Measurements from ENCODE around the gene OR2H1.

OR2H1 gene

DNA sequence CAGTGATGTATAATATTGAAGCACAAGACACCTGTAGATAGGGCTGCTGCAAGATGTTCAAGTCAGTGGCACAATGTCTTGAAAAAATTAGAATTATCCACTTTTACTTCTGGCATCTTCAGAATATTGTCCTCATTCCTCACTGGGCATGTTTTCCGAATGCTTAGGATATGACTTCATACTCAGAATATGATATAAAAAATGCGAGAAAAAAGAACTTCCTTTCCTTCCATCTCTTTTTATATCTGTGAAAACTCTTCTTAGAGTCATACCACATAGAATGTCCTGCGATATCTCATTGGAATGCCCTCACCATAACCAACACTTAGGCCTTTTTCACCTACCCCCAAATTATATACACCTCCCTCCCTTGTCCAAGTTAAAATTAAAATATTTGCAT is 26.2 kb downstream of the OR2H1 start:
- in situ Hi-C loops (cut with MboI; ENCODE audit: low sequenced_read_pairs) = no loop called here

DNA sequence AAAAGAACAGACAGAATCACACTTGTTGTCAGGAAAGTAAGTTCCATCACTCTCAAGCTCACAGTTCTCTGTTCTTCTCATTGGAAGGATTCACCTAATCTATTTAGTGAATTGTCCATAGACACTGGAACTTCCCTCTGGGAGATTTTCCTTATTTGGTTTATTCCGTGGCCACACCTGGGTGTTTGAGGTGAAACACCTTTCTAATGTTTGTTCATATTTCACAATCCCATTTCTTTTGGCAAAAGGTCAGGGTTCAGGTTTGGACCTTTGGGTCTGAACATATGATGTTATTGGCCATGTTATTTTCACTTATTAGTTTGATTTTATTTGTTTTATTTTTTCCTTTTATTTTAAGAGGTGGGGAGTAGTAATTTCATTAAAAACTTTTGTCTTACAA is 26.8 kb downstream of the OR2H1 start:
- in situ Hi-C loops (cut with MboI; ENCODE audit: low sequenced_read_pairs) = no loop called here

DNA sequence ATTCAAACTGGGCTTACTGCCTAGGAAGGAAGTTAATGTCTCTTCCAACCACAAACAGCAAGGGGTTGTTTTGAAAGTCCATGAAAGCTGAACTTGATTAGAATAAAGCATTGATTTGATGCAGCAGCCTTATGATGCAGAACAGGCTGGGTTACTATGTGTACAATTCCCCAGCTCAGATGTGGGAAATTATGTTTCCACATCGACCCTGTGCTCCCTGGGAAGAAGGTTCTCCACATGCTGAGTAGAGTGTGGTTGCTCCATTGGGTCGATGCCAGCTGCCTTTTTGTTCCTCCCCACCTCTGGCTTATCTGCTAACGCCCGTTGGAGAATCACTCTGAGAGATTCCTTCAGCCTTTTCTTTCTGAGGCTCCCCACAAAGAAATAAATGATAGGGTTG is 29.6 kb downstream of the OR2H1 start:
- in situ Hi-C loops (cut with MboI; ENCODE audit: low sequenced_read_pairs) = no loop called here

DNA sequence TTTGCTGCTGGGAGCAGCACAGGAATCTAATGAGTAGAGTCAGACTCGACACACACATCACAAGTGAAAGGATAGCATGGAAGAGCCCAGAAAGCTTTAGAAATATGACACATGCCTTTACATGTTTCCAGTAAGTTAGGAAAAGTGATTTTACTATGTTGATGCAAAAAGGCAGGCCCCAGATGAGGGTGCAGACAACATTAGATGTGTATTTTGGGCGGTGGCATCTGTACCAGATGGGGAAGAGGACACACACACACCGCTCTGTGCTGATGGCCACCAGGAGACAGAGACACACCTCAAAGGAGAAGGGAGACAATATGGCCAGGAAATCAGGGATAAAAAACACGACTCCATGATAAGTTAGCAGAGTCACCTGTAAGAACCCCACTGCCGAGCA is 30.2 kb downstream of the OR2H1 start:
- in situ Hi-C loops (cut with MboI; ENCODE audit: low sequenced_read_pairs) = no loop called here

DNA sequence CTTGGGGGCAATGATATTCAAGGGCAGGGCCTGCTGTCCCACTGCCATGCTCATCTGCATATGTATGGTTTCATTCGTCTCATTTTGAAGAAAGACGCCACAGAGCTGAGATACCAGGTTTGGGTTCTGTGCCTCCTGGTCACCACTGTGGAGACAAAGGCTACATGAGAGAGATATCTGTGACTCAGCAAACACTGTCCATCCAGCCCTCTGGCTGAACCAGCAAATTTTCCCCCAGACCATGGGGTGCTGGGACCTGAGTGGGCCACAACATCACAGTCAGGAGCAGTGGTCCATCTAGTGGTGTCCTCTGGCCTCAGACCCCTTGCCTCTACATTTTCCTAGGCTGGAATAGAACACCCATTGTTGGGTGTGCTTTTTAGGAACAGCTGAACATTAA is 30.7 kb downstream of the OR2H1 start, which contains the start of gene MAS1L:
TSS of gene MAS1L (minus strand) at position 297 of the 400 bp plus-strand sequence. CDS start at position 243, 54 bp downstream.
- in situ Hi-C loops (cut with MboI; ENCODE audit: low sequenced_read_pairs) = no loop called here

DNA sequence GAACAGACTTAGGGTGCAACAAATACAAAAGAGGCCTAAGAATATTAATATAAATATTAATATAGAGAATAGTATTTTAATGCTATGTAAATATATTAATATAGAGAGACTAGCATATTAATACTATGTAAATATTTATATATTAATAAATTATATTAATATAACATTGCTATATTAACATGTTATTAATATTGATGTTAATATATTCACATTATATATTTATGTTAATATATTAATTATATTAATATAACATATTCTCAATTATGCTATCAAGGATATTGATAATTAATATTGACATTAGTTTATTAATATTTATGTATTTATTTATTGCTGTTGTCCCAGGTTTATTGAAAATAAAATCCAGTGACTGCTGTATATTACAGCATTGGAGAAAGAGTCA is 31.9 kb downstream of the OR2H1 start:
- in situ Hi-C loops (cut with MboI; ENCODE audit: low sequenced_read_pairs) = no loop called here

DNA sequence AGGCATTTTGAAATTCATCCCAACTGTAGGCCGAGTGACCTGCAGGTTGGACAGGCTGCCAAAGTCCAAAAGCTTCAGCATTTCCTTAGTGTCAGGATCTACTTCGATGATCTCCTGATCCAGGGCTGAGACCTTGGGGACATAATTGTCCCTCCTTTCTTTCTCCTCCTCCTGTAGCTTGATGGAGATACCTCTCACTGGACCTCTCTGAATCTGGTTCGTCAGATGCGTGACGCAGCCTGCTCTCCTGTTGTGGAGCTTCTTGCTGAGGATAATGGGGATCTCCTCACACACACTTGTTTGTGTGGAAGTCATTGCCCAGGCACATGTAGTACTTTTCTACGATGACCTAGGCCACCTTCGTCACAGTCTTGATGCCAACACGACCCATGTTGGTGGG is 32.3 kb downstream of the OR2H1 start:
- in situ Hi-C loops (cut with MboI; ENCODE audit: low sequenced_read_pairs) = no loop called here

DNA sequence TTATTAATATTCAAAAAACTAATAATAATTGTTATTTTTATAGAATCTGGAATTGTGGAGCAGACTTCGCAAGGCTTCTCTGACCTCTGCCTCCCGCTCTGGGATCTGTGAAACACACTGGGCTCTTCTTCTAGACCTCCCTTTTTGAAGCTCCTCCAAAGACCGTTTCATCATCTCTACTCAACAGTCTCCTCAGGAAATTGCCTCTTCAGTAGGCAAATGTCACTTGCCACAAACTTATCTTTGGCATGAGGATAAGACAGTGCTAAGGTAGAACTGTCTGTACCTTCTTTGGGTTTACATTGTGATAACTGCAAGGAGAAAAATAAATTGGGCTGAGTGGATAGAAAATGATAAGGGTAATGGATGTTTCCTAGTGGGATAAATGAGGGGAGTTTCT is 33.1 kb downstream of the OR2H1 start:
- in situ Hi-C loops (cut with MboI; ENCODE audit: low sequenced_read_pairs) = no loop called here

DNA sequence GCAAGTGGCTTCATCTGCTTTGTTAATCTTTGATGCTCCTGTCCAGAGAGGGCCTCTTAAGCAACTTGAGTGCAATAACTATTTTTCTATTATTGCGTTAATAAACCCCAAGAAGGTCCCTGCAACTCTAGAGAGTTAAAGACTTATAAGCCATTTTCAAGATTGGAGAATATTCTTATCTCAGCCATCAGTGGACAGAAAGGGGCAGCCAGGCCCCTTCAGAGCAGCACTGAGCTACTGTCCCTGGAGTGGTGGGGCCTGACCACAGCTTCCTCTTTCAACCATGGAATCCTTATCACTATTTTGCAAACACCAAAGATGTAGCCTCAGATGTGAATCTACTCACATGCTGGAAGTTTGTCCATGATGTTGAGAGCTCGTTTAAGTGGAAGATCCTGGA is 33.6 kb downstream of the OR2H1 start:
- in situ Hi-C loops (cut with MboI; ENCODE audit: low sequenced_read_pairs) = no loop called here

DNA sequence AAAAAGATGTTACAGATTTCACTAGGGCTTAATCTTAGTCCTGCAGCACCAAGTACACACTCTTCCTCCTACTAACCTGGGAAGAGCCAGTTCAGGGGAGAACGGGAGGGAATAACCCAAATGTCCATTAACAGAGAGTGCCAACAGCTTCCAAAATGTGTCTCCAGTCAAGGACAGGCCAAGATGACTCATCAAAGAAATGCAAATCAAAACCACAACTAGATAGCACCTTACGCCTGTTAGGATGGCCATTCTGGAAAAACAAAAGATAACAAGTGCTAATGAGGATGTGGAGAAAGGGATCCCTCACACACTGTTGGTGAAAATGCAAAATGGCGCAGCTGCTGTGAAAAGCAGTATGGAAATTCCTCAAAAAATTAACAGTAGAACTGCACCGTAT is 34.6 kb downstream of the OR2H1 start:
- in situ Hi-C loops (cut with MboI; ENCODE audit: low sequenced_read_pairs) = no loop called here

DNA sequence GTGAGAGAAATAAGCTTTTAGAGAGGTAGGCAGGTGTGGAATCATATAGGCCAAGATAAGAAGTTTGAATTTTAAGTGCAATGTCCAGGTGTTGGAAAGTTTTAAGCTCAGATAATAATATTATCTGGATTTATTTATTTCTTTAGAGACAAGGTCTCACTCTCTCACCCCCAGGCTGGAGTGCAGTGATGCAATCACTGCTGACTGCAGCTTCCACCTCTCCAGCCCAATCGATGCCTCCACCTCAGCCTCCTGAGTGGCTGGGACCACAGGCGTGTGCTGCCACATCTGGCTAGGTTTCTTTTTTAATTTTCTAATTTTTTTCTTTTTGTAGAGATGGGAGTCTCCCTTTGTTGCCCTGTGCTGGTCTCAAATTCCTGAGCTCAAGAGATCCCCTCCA is 36.3 kb downstream of the OR2H1 start:
- in situ Hi-C loops (cut with MboI; ENCODE audit: low sequenced_read_pairs) = no loop called here

DNA sequence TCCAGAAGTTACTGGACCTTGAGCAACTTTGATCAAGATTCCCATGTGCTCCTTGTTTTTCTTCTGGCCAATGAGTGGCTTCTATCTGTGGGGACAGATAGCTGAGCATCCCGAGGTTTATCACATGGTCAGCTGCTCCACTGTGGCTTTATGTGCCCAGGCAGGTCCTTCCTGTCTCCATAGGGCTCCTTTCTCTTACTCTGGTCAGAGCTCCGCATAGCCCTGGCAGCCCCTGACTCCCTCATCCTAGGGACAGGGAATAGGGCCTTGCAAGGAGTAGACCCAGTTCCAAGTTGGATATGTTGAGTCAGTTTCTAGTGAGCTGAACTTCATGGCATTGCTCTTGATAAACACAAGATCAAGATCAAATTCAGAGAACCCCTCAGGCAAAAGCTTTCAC is 37.2 kb downstream of the OR2H1 start:
- in situ Hi-C loops (cut with MboI; ENCODE audit: low sequenced_read_pairs) = no loop called here

DNA sequence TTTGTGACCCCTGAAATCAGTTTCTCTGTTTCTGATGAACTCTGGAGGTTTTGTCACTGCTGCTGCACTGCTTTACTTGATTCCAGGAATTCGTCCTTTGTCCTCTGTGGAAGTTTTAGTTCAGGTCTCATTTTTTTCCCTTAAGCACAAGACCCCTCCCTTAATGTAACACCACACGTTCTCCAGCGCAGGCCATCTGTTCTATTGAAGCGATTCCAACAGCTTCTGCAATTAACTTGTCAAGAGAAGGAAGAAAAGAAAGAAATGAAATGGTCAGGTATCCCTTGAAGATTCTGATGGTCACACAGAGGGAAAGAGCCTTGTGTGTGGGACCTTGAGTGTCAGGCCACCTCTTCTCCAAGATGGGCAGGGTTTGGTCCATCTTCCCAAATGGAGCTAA is 38.6 kb downstream of the OR2H1 start:
- in situ Hi-C loops (cut with MboI; ENCODE audit: low sequenced_read_pairs) = no loop called here

DNA sequence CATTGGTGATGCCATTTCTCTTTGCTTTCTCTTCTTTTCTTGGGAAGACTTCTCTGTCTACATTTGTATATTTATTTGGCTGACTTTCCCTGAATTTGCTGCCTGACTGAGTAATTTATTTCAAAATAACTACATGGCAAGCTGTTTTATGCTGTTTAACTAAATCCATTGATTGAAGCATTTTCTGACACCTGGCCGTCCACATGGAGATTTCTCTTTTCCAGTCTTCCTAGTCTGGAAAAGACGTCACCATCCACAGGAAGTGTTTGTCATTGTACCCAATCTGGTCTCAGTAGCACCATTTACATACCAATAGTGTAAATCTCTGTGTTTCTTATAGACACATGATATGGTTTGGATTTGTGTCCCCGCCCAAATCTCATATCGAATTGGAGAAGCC is 40.0 kb downstream of the OR2H1 start:
- in situ Hi-C loops (cut with MboI; ENCODE audit: low sequenced_read_pairs) = no loop called here

DNA sequence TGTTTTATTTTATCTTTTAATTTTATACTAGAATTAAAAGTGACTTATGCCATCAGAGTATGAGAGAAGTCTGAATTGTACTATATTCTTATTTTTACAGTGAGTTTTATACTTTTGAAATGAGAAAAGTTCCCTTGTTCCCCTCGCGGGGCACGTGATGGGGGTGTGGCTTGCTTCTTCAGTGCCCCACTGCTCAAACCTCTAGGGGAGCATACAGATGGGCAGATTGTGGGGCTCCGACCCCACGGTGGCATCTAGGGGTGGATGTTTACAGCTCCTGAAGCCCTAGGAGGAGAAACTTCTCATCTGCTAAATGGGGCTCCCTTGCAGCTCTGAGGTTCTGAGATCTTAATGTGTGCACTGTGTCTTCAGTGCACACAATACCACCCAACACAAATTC is 42.7 kb downstream of the OR2H1 start:
- in situ Hi-C loops (cut with MboI; ENCODE audit: low sequenced_read_pairs) = no loop called here

DNA sequence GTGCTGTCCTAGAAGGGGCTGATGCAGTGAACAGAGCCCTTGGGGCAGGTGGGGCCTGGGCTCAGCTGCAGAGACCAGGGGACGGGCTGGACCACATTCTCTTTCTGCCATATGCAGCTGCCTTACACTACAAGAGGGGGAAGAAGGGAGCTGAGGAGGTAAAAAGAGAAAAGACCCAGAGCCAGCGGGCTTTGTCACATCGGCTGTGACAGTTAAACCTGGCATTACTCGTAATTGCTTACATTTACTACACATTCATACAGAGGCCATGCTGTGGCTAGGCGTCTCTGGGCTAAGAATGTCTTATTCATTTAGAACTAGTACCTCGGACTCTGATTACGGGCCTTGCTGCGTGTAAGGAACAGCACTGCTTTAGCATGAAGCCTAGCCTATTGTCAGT is 43.6 kb downstream of the OR2H1 start:
- in situ Hi-C loops (cut with MboI; ENCODE audit: low sequenced_read_pairs) = no loop called here

DNA sequence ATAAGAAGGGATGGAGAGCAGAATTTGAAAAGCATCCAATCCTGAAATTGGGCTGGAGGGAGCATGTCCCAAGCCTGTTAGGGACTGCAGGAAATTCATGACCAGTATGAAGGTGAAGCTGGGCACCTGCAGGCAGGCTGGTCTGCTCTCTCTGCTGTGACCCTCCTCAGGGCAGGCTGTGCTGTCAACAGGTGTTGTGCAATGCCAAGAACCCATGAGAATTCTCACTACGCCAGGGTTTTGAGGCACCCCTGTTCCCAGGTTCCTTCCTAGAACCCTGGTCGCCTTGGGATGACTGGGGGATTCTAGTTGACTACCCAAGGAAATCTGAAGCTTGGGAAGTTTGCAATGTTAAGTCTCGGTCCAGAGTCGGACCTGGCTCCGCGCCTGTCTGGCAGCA is 44.2 kb downstream of the OR2H1 start:
- in situ Hi-C loops (cut with MboI; ENCODE audit: low sequenced_read_pairs) = no loop called here

DNA sequence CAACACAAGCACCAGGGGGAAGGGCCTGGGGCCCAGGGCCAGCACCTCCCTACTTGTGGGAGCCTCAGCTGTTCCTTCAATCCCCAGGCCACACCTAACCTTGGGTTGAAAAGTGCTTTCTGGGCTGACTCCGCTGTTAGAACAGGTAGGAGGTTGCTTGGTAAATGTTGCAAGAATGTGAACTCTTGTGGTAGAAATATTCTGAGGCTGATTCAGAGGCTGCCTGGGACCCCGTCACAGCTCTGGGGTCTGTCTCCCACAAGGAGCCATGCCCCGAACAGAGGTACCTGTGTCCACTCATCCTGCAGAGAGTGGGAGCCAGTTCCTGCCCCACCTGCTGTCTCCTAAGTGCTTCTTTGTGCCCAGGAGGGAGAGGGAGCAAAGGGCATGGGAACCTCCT is 45.2 kb downstream of the OR2H1 start:
- in situ Hi-C loops (cut with MboI; ENCODE audit: low sequenced_read_pairs) = no loop called here

DNA sequence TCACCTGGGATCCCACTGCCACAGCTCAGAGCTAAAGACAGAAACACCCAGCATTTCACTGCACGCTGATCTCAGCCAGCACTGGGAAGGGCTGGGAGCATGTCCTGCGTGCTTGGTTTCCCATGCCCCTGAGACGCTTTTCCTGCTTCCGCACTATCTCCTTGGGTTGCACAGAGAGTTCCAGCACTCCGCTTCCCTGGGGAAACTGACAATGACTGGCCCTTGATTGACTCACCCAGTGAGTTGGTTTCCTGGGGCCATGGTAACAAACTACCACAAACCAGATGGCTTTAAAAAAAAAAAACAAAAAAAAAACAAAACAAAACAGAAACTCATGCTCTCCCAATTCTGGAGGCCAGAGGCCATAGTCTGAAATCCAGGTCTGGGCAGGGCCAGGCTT is 45.6 kb downstream of the OR2H1 start:
- in situ Hi-C loops (cut with MboI; ENCODE audit: low sequenced_read_pairs) = no loop called here

DNA sequence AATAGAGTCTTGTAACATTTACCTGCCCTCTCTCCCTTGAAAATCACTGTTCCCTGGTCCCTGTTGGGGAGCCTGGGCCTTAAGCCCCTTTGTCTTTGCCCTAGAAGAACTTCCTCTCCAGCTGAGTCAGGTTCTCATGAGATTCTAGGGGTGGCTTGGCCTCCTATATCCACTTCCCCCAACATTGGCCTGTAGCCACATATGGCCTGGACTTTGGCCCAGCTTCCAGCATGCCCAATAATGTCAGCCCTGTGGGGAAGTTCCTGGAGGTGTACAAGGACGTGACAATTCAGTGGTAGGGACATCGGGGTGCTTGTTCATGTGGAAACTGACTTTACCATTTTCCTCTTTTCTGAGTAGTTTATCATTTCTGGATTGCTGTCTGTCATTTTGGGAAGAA is 48.0 kb downstream of the OR2H1 start:
- in situ Hi-C loops (cut with MboI; ENCODE audit: low sequenced_read_pairs) = no loop called here

DNA sequence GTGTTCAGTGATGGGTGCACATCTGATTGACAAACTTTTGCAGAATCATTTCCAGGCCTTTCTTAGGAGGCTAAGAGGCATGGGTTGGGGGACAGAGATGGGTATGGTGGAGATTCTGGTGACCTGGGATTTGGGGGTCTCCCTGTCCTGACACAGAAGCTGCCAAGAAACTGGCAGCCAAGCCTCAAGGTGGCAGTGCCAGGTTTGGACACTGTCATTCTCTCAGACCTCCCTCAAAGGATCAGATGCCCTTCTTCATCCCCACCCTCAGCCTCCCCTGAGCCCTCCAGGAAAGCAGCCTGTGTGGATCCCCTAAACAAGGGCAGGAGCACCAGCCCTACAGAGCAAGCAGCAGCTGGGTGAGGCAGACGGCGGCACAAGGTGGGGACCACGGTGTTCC is 48.9 kb downstream of the OR2H1 start:
- in situ Hi-C loops (cut with MboI; ENCODE audit: low sequenced_read_pairs) = no loop called here

DNA sequence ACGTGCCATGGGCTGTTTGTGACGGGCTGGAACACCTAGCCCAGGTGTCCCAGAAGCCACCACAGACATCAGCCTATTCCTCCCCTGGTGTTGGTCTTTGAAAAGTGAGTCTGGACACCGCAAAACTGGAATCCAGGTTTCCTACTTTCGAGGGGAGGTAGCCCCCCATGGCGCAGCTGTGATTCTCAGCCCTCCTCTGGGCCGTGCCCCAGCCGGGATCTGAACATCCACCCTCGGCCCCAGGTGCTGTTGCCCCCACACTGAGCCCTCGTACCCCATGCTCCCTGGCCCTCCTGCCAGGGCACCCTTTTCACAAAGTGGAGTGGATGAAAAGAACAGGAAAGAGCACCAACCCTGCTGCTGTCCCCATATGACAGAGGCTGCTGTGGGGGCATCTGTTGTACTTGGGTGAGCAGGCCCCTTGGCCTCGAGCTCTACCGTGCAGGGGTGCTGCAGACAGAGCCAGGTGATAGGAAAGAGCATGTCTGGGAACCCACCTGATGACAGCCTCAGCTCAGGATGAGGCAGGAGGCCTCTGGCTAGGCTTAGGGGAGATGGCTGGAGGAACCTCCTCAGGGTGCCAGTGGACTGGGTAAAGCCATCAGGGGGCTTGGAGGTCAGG is 49.6 kb downstream of the OR2H1 start:
- in situ Hi-C loops (cut with MboI; ENCODE audit: low sequenced_read_pairs) = no loop called here

DNA sequence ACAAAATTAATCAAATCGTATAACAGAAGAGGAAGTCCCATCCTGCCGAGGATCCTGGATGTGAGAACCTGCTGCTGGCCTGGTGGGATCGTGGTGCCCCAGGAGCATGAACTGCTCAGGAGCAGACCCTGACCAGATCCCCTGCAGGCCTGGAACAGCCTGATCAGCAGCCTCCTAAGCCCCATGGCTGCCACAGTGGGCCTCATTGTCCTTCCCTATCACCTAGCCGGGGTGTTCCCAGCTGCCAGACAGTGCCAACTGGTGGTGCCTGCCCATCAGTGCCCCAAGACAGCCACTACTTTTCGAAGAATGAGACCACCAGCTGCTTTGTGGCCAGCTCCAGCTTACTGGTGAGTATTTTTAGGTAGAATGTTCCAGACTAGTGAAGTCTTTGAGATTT is 50.4 kb downstream of the OR2H1 start:
- in situ Hi-C loops (cut with MboI; ENCODE audit: low sequenced_read_pairs) = no loop called here

DNA sequence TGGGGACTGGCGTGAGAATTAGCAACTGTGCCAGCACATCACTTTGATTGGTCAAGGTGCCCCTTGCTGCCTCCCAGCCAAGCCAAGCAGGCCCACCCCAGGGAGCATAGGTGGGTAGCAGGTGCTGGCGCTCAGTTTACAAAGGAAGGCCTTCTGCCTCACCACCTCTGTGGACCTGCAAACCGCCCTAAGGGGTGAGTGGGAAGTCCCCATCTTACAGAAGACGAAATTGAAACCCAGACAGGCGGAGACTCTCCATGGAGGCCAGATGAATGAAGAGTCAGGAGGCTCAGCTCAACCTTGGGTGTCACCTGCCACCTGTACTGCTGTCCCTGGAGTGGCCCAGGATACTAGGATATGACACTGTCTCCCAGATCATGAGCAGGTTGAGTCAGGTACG is 52.3 kb downstream of the OR2H1 start:
- in situ Hi-C loops (cut with MboI; ENCODE audit: low sequenced_read_pairs) = no loop called here

Measured in HL-60/S4 treated with phorbol 12-myristate 13-acetate at 8.2 ng/mL for 4 days and 3 days (cell line).